Brain pericyte (primary cell): ENCODE data around the gene NPTN.
"Not testable (repeated sequence)": the region's sequence is repeated elsewhere in the genome, so short reads cannot be mapped to it uniquely, and the experiment has no call there.

ENCODE experiments used
- DNase-seq: peaks from one replicate; pipeline ENCODE4 v3.0.0-alpha.2; 2012; ENCODE audit warnings: low read depth, low spot score

NPTN gene

DNA sequence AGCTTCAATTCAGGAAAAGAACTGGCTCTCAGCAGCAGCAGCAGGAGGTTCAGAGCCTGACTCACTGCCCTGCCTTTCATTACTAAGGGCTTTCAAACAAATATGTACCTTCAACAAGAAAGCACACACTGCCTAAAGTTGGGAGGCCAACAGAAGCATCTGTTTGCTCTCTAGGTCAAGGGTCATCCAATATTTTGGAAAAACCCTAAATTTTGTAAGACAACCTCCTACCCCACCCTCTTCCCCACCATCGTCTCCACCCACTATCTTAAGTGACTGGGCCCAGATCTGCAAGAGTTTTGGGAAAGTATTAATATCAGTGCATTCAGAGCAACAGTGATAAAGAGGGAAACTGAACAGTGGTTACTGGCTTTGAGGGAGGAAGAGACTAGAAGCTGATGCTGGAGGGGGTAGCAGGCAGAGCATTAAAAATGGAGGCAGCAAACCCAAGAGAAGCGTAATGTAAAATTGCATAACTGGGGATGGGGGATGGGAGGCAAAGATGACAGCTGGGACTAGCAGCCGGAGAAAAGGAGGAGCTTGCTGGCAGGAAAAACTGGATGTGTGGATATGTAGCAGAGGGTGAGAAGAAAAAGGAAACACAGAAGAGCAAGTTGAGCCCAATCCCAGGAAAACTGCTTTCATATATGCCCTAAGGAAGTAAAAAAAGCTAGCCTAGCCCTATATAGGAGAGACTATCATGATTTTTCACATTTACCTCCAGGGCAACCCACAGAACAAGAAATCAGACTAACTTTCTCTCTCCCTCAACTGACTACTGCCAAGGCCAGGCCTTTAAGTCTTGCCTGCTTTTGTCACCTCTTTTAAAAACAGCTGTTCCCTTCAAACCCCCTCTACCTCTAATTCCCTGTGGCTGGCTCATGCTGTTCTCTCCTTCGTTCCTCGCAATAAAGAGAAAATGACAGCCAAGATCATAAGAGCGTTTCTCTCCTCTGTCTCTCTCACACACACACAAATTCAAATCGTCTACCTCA, 31.4 kb downstream of the NPTN start:
- DNase-seq, result no peak

DNA sequence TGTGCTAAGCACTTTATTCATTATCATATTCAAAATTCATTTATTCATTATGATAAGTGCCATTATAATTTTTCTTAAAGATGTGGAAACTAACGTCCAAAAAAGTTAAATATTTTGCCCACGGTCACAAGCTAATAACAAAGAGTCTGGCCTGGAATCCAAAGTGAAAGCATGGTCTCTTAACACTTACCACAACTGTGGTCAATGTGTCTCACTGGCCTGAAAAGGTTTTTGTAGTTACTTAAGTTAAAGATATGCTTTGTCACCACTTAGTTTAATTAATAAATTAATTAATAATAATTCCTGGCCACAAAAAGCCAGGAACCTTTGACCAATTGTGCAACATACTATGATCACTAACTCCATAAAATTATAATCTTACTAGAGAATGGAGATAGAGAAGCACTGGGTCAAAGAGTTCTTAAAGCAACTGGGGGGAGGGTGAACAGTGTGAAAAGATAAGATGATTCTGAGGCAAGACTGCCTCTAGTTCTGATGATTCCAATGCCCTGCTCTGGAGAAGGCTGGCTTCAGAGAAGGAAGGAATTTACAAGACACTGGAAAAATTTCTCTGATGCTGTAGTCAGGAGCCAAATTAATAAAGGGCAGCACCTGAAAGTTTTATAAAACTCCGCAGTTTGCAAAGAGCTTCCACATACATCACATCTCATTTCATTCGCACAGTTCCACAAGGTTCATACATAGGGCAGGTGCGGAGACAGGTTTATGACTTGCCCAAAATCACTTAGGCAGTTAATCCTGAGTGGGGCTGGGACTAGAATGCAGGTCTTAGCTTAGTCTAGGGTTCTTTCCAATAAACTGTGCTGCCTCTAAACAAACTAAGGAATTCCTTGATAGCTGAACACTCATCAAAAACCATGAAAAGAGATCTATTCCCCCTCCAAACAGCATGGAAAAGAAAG, 32.5 kb downstream of the NPTN start:
- DNase-seq, result no peak

DNA sequence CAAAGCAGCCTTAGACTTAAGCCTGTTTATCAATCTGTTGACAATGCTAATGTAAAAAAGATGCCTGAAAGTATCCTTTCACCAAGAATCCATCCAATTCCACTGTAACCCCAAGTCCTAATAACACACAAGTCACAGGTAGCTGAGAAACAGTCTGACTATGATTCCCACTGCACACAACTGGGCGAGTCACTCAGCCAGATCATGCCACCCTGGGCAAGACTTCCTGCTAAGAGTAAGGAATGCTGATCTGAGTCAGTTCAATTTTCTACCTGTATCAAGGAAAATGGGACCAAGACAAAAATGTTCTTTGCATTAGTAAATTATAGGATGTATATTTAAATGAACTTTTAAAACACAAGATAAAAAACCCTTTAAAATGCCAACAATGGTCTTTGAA, 33.3 kb downstream of the NPTN start:
- no peak for DNase-seq

DNA sequence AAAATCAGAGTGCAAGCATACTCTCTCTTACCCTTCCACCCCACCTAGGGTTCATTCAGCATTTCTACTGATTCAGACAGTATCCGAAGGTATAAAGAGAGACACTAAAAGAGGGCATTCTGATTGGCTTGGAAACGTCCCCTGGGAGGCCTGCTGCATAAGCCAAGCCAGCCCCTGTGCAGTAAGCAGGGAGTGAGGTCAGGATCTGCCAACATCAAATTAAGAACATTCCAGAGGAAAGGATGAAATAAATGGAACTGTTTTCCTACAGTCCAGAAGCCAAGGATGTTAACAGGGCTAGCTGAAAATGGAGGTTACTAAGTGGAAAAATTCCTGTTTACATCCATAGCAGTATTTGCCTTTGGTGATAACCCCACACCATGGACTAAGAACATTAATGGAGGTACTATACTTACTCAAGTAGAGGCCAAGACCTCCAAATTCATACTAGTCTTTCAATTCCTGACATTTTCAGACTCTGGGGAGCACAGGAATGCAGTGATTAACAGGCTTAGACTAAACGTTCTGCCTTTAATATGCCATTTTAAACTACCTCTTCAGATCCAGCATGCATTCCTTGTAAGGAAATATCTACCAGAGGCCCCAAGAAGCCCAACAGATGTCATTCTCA, 34.5 kb downstream of the NPTN start:
- no peak for DNase-seq

GRCh38 chr15:73597036-73597638, 36.1 kb downstream of the NPTN start:
- no peak for DNase-seq

DNA sequence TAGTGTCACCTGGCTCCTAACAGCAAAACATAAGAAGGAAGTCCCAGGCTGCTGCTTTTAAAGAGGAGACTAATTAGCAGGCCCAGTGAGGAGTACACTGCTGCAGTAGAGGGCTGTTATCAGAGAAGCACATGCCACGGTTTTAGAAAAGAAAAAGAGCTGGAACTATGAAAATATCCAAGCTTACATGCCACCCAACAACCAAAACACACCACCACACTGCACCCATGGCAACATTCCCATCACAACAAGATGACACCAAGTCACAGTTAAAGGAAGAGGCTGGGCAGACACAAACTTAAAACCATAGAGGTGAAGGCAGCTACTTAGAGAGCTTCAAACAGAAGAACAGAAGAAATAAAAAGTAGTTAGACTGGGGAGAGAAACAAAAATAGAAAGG, 37.0 kb downstream of the NPTN start:
- no peak for DNase-seq

DNA sequence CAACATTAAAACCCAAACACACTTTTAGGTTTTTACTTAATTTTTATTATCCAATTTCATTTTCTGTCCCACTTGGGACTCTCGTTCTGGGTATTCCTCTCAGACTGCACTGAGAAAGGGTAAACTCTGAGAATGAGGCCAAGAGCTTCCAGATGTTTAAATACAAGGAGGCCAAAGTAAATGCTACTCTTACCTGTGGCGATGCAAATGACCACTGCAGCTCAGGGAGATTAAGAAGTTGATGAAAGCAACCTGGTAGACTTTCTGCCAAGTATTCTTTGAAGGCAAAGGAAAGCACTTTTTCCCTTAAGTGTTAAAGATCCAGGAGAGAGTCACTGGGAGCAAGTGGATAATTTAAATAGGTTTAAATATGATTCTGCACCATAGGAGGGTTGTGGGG, 39.1 kb downstream of the NPTN start:
- no peak for DNase-seq

DNA sequence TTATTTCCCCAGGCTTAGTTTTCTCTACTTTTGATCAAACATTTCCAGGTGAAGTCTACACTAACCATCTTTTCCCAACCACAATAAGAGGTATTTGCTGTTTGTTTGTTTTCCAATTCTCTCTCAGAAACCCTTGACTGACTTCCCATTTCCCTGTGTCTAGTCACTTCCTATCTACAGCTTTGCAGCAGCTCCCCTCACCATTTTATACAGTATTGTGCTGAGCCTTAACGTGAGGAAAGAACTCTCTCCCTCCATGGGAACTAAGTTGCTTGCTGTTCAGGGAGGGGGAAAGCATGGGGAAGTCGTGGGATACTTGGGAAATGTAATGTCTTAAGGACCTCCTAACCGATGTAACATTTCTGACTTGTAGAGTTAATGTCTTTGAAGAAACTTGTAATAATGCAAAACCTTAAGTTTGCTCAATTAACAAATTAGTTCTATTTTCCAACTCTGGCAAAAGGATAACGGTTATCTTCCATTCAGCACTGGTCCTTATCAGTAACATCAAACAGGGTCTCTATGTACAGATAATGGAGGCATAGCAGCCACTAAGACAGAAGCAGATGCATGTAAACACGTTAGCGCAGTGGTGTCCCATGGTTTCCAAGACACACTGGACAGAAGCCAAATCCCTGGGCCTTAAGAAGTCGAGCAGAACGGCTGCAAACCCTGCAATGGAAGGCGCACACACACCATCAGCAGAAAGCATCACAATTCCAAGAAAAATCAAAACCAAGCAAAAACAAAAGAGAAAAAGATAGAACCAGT, 39.7 kb downstream of the NPTN start:
- no peak for DNase-seq

DNA sequence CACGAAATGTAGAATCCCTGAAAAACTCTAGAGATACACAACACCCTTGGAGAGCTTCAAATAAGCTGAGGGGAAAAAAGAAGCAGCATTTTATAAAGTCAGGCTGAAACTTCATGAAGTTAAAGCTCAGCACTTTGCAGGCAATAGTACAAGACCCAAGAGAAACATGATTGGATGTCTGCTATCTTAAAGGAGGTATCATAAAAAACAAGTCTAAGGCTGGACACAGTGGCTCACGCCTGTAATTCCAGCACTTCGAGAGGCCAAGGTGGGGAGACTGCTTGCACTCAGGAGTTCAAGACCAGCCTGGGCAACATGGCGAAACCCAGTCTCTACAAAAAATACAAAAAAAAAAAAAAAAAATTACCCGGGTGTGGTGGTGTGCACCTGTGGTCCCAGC, 42.9 kb downstream of the NPTN start:
- DNase-seq, result no peak

- no peak for DNase-seq
Observed at GRCh38 chr15:73589766-73590165, 43.4 kb downstream of the NPTN start.

GRCh38 chr15:73585871-73586654, 47.1 kb downstream of the NPTN start:
- DNase-seq, result no peak

GRCh38 chr15:73584699-73585420, 48.3 kb downstream of the NPTN start:
- no peak for DNase-seq

DNA sequence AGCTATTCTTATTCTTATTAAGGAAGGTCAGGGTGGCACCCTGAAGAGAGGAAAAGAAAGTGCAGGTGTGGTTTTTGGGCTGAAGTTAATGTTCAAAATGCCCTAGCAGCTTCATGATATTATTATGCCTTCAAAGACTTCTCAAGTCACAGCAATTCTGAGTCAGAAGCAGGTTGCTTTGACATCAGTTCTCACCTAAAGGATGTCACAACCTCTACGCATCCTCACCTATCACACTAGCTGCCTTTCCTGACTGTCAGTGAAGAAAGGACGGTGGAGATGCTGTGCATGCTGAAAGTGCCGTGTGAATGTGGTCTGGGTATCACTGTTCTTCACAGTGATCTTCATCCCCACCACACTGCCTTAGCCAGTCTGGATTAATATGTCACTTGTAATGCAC, 49.6 kb downstream of the NPTN start:
- DNase-seq, result no peak

GRCh38 chr15:73582851-73583379, 50.3 kb downstream of the NPTN start:
- DNase-seq, result no peak

- DNase-seq, result no peak
Observed at GRCh38 chr15:73578026-73578425, 55.2 kb downstream of the NPTN start.

- not testable (repeated sequence) for DNase-seq
Observed at GRCh38 chr15:73577593-73577992, 55.6 kb downstream of the NPTN start.

- DNase-seq, result no peak
Observed at GRCh38 chr15:73575636-73576247, 57.4 kb downstream of the NPTN start.

- DNase-seq, result no peak
Observed at GRCh38 chr15:73573572-73573971, 59.6 kb downstream of the NPTN start.

GRCh38 chr15:73573037-73573436, 60.2 kb downstream of the NPTN start:
- no peak for DNase-seq
